ENCODE measurements around the gene MAP2K6. TPM values are rescaled to one million over a fixed set of nuclear protein-coding genes. Genes with fewer than 3 reads are reported as not detected.
A peak's percentile ranks its signal among the peaks of the same experiment; 100 is the strongest.

Gene MAP2K6
- total RNA-seq, 1 experiment from 2014 or later, result 17.7 TPM

- Histone ChIP-seq H4K5ac (ENCODE audit: insufficient read length, low read depth, low read length) (no peak overlapping the region), H4K91ac (ENCODE audit: insufficient read length, low read depth, low read length) (no peak overlapping the region), H3K79me2 (ENCODE audit: insufficient read depth, low read length) (no peaks in the 10 kb centered on the region; the same call in 1 of the 2 replicates), H3K23ac (ENCODE audit: insufficient read length, low read depth, low read length) (no peak overlapping the region), H2BK15ac (ENCODE audit: low read depth, low read length) (no peak overlapping the region), H2AFZ (ENCODE audit: low read length) (no peak overlapping the region), H3K79me1 (ENCODE audit: insufficient read depth, low read depth, low read length, poor library complexity, severe bottlenecking) (no peaks in the 10 kb centered on the region), H3K27me3 (ENCODE audit: insufficient read depth, low read length) (no peaks in the 10 kb centered on the region), H3K9ac (ENCODE audit: extremely low read depth, insufficient read length, low read length) (no peak overlapping the region), H2BK12ac (ENCODE audit: insufficient read length, low read depth, low read length) (no peak overlapping the region), H3K18ac (ENCODE audit: insufficient read length, low read depth, low read length) (no peak overlapping the region), H2BK120ac (ENCODE audit: low read depth, low read length, poor library complexity, severe bottlenecking) (no peak overlapping the region), H3K23me2 (ENCODE audit: insufficient read length, low read depth, low read length, poor library complexity, severe bottlenecking) (no peaks in the 10 kb centered on the region), H3K56ac (ENCODE audit: insufficient read length, low read depth, low read length) (no peak overlapping the region), H3K14ac (ENCODE audit: insufficient read depth, low read length) (no peak overlapping the region), H3K4ac (ENCODE audit: low read depth, low read length) (no peak overlapping the region), H3K27ac (ENCODE audit: insufficient read length, low read depth, low read length) (no peak overlapping the region), H3K4me2 (ENCODE audit: insufficient read depth, insufficient read length, low read length) (no peak overlapping the region), H2BK20ac (ENCODE audit: low read depth, low read length, poor library complexity, severe bottlenecking) (no peak overlapping the region), H3K9me3 (ENCODE audit: control insufficient read depth, low read depth, low read length) (no peaks in the 10 kb centered on the region), H2BK5ac (ENCODE audit: insufficient read length, low read length) (no peak overlapping the region), H3T11ph (ENCODE audit: low read length) (no peak overlapping the region), H4K20me1 (ENCODE audit: control insufficient read depth, insufficient read depth, insufficient read length) (no peaks in the 10 kb centered on the region), H3K4me1 (ENCODE audit: insufficient read depth, low read length) (peaks cover 13% of the 10 kb centered on the region), H2AK5ac (ENCODE audit: insufficient read length, low read length) (no peak overlapping the region), H4K8ac (replicated peaks; ENCODE audit: insufficient read length, low read depth, low read length) (no peak overlapping the region)
- Mint-ChIP-seq H3K4me1 (peaks cover 56 to 71% of the 10 kb centered on the region in 2 experiments), H3K27ac (peak overlapping the region in 2 of 3 experiments; percentile 22 to 53; a peak in 3 of 7 replicates), H3K9me3 (no peaks in the 10 kb centered on the region), H3K36me3 (ENCODE audit: insufficient read depth in 1 of 3, low read depth in 3 of 3) (peaks cover 0 to 2% (median 0%) of the 10 kb centered on the region in 3 experiments; a peak in 1 of 7 replicates), H3K4me3 (no peak overlapping the region), H3K27me3 (ENCODE audit: low read depth) (no peaks in the 10 kb centered on the region)
- TF ChIP-seq CTCF (conservative IDR thresholded peaks at IDR 0.05), result no peak
- DNase-seq, result no peak
- WGBS (ENCODE audit: extremely low coverage, insufficient read length, low lambda C conversion rate), result no CpG with 5 or more reads among the region's 3 CpGs
These were observed 17.3 kb downstream of the MAP2K6 start for GRCh38 chr17:69431835-69432234.
